ENCODE measurements around the gene MCC. TPM values are rescaled to one million over a fixed set of nuclear protein-coding genes. Genes with fewer than 3 reads are reported as not detected.

The MCC gene
- total RNA-seq, 1 donor from 2014 or later = 2.5 TPM

- Histone ChIP-seq H2AFZ (replicated peaks) (no peak overlapping the region), H3K4me3 (no peak overlapping the region), H3K36me3 (no peaks in the 10 kb centered on the region), H3K4me1 (peaks cover 8% of the 10 kb centered on the region), H4K20me1 (ENCODE audit: low read depth) (no peaks in the 10 kb centered on the region), H3K9me3 (ENCODE audit: low read depth) (no peaks in the 10 kb centered on the region), H3K27me3 (no peaks in the 10 kb centered on the region), H3K4me2 (no peak overlapping the region), H3K79me2 (ENCODE audit: low read depth) (no peaks in the 10 kb centered on the region), H3K27ac (no peak overlapping the region), H3K9ac (no peak overlapping the region), H3F3A (ENCODE audit: low read depth) (no peaks in the 10 kb centered on the region)
- no peak overlapping the region for H3K4me3 Mint-ChIP-seq
- peaks cover 13% of the 10 kb centered on the region for H3K4me1 Mint-ChIP-seq
- DNase-seq (ENCODE audit: low spot score) = no peak
- no peak for TF ChIP-seq EZH2phosphoT487 (IDR thresholded peaks at IDR 0.05)
- no peak for TF ChIP-seq CTCF (IDR thresholded peaks at IDR 0.05)
- no peak for TF ChIP-seq EZH2 (IDR thresholded peaks at IDR 0.05)
- H3K27me3 Mint-ChIP-seq (ENCODE audit: insufficient read depth, low read depth) = no peaks in the 10 kb centered on the region
- peaks cover 11% of the 10 kb centered on the region for H3K9me3 Mint-ChIP-seq
- H3K36me3 Mint-ChIP-seq = no peaks in the 10 kb centered on the region
- no peak overlapping the region for H3K27ac Mint-ChIP-seq
These were observed 225.6 kb downstream of the MCC start for GRCh38 chr5:113262674-113263073.

GRCh38 chr5:113259034-113259433 lies 229.2 kb downstream of the MCC start:
- no peak overlapping the region for H3K4me3 Mint-ChIP-seq
- DNase-seq (ENCODE audit: low spot score) = no peak
- no peaks in the 10 kb centered on the region for H3K27me3 ChIP-seq
- peaks cover 4% of the 10 kb centered on the region for H3K4me1 ChIP-seq
- no peaks in the 10 kb centered on the region for H3K9me3 ChIP-seq (ENCODE audit: low read depth)
- H3K9ac ChIP-seq = no peak overlapping the region
- no peak overlapping the region for H3K27ac ChIP-seq
- H3K27ac Mint-ChIP-seq = no peak overlapping the region
- H3K36me3 Mint-ChIP-seq = no peaks in the 10 kb centered on the region
- no peaks in the 10 kb centered on the region for H3K27me3 Mint-ChIP-seq (ENCODE audit: insufficient read depth, low read depth)
- H2AFZ ChIP-seq (replicated peaks) = no peak overlapping the region
- peaks cover 5% of the 10 kb centered on the region for H3K4me1 Mint-ChIP-seq
- TF ChIP-seq EZH2phosphoT487 (IDR thresholded peaks at IDR 0.05) (no peak), CTCF (IDR thresholded peaks at IDR 0.05) (no peak), EZH2 (IDR thresholded peaks at IDR 0.05) (no peak)
- H3K36me3 ChIP-seq = no peaks in the 10 kb centered on the region
- no peaks in the 10 kb centered on the region for H3K79me2 ChIP-seq (ENCODE audit: low read depth)
- H3K4me2 ChIP-seq = no peak overlapping the region
- no peaks in the 10 kb centered on the region for H3F3A ChIP-seq (ENCODE audit: low read depth)
- no peak overlapping the region for H3K4me3 ChIP-seq
- no peaks in the 10 kb centered on the region for H4K20me1 ChIP-seq (ENCODE audit: low read depth)
- H3K9me3 Mint-ChIP-seq = peaks cover 14% of the 10 kb centered on the region

GRCh38 chr5:113257545-113257944 lies 230.7 kb downstream of the MCC start:
- no peaks in the 10 kb centered on the region for H3K27me3 ChIP-seq
- no peaks in the 10 kb centered on the region for H3K9me3 ChIP-seq (ENCODE audit: low read depth)
- Mint-ChIP-seq H3K9me3 (peaks cover 15% of the 10 kb centered on the region), H3K27me3 (ENCODE audit: insufficient read depth, low read depth) (no peaks in the 10 kb centered on the region), H3K4me3 (no peak overlapping the region), H3K4me1 (no peaks in the 10 kb centered on the region), H3K27ac (no peak overlapping the region), H3K36me3 (no peaks in the 10 kb centered on the region)
- H3F3A ChIP-seq (ENCODE audit: low read depth) = no peaks in the 10 kb centered on the region
- H3K9ac ChIP-seq = no peak overlapping the region
- H2AFZ ChIP-seq (replicated peaks) = no peak overlapping the region
- H3K4me3 ChIP-seq = no peak overlapping the region
- H3K27ac ChIP-seq = no peak overlapping the region
- H3K79me2 ChIP-seq (ENCODE audit: low read depth) = no peaks in the 10 kb centered on the region
- TF ChIP-seq CTCF (IDR thresholded peaks at IDR 0.05) = no peak
- no peak for TF ChIP-seq EZH2phosphoT487 (IDR thresholded peaks at IDR 0.05)
- no peak for TF ChIP-seq EZH2 (IDR thresholded peaks at IDR 0.05)
- H3K4me1 ChIP-seq = no peaks in the 10 kb centered on the region
- DNase-seq (ENCODE audit: low spot score) = no peak
- no peak overlapping the region for H3K4me2 ChIP-seq
- no peaks in the 10 kb centered on the region for H3K36me3 ChIP-seq
- H4K20me1 ChIP-seq (ENCODE audit: low read depth) = no peaks in the 10 kb centered on the region
